Ovary (tissue), 3 donors: Measurements from ENCODE around the gene POLR1G.

Experiments
- CTCF ChIP-seq, 3 donors: fragments of 450-650 bp in 2 of 3; fragments of 200-600 bp in 1 of 3; IDR thresholded peaks; one replicate each; pipeline versions ENCODE4 v1.5.1 to v1.8.0; 2016 to 2022; ENCODE audit warnings: antibody characterized with exemption in 3 of 3, mild to moderate bottlenecking in 1 of 3
- EP300 ChIP-seq: sonication (generic); formaldehyde crosslinking; IDR thresholded peaks from one replicate; pipeline ENCODE4 v1.6.1; 2017; ENCODE audit warnings: antibody characterized with exemption
- POLR2A ChIP-seq: fragments of 450-650 bp; IDR thresholded peaks from one replicate; pipeline ENCODE4 v1.6.1; 2017; ENCODE audit warnings: antibody characterized with exemption, mild to moderate bottlenecking, moderate library complexity
- donor health status: DM: no; HTN: no; CAD: no.

- TF ChIP-seq CTCF (IDR thresholded peaks at IDR 0.05) (no peak), EP300 (no peak), POLR2A (no peak)
Observed at GRCh38 chr19:45420871-45421270, 14.4 kb downstream of the POLR1G start.
